Stimulated activated CD4-positive, alpha-beta T cell treated with anti-CD3 and anti-CD28 coated beads, Interleukin-12 subunit alpha, Interleukin-12 subunit beta, amount 100 ng/mL, for 24 hours (primary cell): ENCODE data around the gene DLGAP4.

Experiments
- DNase-seq, 2 experiments: peaks; one replicate each; pipeline ENCODE4 v3.0.0-alpha.2; 2020; ENCODE audit warnings: low read depth in 2 of 2

The DLGAP4 gene

GRCh38 chr20:36565520-36565919 lies 259.4 kb downstream of the DLGAP4 start:
- DNase-seq: no peak

- no peak for DNase-seq
These were observed 263.8 kb downstream of the DLGAP4 start for GRCh38 chr20:36569847-36570429.

DNA sequence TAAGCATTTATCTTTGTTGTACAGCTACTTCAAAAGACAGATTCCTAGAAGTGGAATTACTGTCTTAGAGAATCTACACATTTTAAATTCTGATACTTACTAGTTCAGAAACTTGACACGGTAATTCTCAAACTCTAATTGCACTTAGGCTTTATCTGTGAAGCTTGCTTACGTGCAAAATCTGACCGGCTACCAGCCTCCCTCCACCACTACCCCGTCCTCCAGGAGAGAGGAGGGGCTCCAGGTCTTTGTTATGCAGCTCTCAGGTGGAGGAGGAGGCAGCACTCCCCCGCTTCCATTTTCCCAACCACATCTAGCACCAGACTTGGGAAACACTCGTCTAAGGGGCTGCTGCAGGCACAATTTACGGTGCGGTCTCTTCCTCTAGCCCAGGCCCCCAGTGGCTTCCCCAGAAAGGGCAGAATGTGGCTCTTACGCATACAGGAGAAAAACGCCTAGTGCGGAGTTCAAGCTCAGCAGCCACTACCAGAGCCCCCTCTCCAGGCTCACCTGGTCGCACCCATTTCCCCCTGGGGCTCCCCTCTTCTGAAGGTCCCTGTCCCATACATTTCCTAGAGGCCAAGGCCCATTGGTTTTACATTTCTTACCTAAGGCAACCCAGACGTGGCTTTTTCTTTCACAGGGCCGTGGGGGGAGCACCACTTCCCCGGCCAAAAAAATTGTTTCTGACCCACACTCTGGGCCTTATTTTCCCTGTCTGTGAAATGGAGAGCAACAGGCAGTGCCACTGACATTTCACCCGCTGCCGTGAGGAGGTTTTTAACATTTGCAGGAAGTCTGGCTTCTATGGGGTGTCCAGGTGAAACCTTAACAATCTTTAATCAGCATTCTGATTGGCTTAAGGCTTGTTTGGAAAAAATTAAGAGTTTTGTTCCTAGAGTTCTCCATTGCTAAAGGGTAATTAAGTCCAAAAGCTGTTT lies 265.7 kb downstream of the DLGAP4 start:
- no peak for DNase-seq

DNA sequence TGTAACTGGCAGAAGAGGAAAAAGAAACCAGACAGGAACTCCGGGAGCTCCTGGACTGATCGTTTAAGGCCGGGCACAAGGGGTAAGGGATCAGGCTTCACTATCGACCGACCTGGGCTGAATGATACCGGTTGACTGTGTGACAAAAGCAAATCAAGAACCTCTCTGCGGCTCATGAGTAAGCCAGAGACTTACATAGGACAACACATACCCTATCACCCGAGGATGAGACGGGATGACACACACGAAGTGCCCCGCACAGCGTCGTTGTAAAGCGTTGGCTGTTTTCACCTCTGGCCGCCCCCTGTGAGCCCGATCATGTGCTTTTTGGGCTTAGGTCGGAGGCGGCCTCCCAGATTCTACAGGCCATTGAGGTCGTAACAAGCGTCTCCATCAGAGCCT lies 266.6 kb downstream of the DLGAP4 start:
- peak; percentile 46 to 47 for DNase-seq

- peak; percentile 78 for DNase-seq
These were observed 267.1 kb downstream of the DLGAP4 start, which contains the start of gene TGIF2 for GRCh38 chr20:36573103-36573797. TGIF2 (plus strand) TSS chr20:36573597; CDS start chr20:36578775, 5,178 bp downstream.

DNA sequence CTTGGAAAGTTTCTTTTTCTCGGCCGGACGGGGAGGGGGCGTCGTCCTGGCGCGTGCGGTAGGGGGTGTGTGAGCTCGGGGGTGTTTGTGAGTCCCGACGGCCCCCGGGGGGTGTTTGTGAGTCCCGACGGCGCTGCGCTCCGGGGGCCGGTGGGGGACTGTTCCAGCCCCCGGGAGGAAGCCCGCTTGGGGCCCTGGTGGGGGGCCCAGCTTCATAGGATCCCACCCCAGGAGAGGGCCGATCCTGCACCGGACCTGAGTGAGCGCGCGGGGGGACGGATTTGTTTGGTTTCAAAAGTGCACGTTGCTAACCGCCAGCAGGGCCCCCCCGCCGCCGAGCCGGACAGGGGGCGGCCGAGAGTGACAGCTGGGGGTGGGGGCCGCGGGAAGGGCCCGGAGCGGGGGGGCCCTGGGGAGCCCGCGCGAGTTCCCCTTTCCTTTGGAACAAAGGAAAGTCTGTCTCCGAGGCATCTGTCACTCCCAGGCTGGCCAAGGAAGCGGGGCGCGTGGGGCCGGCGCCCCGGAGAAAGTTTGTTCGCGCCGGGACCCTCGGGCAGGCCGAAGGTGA lies 267.7 kb downstream of the DLGAP4 start:
- no peak for DNase-seq

GRCh38 chr20:36574366-36575135 lies 268.4 kb downstream of the DLGAP4 start:
- DNase-seq: peak; percentile 12 to 36

DNA sequence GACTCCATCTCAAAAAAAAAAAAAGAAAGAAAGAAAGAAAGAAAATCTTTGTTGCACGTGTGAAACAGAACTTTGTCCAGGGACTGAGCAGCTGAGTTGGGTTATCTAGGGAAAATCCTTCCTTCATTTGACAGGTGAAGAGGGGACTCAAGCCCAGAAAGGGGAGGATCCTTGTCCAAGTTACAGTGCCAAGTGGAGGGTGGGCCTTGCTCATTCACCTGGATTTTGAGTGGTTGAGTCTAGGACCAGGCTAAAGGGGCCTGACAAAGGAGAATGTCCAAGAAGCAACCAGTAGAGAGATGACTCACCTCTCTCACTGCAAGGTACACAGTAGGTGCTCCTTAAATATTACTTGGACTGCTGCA lies 269.9 kb downstream of the DLGAP4 start:
- no peak for DNase-seq
